H9 (cell line): ENCODE measurements around the gene TGM5. TPM values are rescaled to one million over a fixed set of nuclear protein-coding genes. Genes with fewer than 3 reads are reported as not detected.

Experiments
- DNase-seq: peaks from one replicate; pipeline ENCODE4 v3.0.0-alpha.2; 2017
- H2AFZ ChIP-seq: one replicate; pipeline ENCODE4 v1.6.1; 2013; ENCODE audit warnings: mild to moderate bottlenecking, low read length, control low read depth, moderate library complexity
- H2AK5ac ChIP-seq: 2 replicates; pipeline ENCODE4 v1.6.1; 2013; ENCODE audit warnings: low read length, control low read depth, mixed read lengths; ENCODE audit not compliant: insufficient read length
- H2BK120ac ChIP-seq: one replicate; pipeline ENCODE4 v1.6.1; 2013; ENCODE audit warnings: low read depth, mild to moderate bottlenecking, low read length, control low read depth, inconsistent platforms; ENCODE audit not compliant: poor library complexity, severe bottlenecking
- H2BK12ac ChIP-seq: 2 replicates; pipeline ENCODE4 v1.6.1; 2013; ENCODE audit warnings: low read length, control low read depth, mixed read lengths, low read depth; ENCODE audit not compliant: insufficient read length
- H2BK15ac ChIP-seq: 2 replicates; pipeline ENCODE4 v1.6.1; 2013; ENCODE audit warnings: low read depth, low read length, control low read depth
- H2BK20ac ChIP-seq: one replicate; pipeline ENCODE4 v1.6.1; 2013; ENCODE audit warnings: low read depth, mild to moderate bottlenecking, low read length, control low read depth, inconsistent platforms; ENCODE audit not compliant: poor library complexity, severe bottlenecking
- H2BK5ac ChIP-seq: 2 replicates; pipeline ENCODE4 v1.6.1; 2013; ENCODE audit warnings: low read length, control low read depth, mixed read lengths; ENCODE audit not compliant: insufficient read length
- H3K14ac ChIP-seq: 2 replicates; pipeline ENCODE4 v1.6.1; 2013; ENCODE audit warnings: low read length, control low read depth; ENCODE audit not compliant: insufficient read depth
- H3K18ac ChIP-seq: 2 replicates; pipeline ENCODE4 v1.6.1; 2013; ENCODE audit warnings: low read depth, mild to moderate bottlenecking, mixed read lengths, low read length, control low read depth; ENCODE audit not compliant: insufficient read length
- H3K23ac ChIP-seq: 2 replicates; pipeline ENCODE4 v1.6.1; 2013; ENCODE audit warnings: low read length, control low read depth, mixed read lengths, low read depth; ENCODE audit not compliant: insufficient read length
- H3K23me2 ChIP-seq: 2 replicates; pipeline ENCODE4 v1.6.1; 2013; ENCODE audit warnings: low read depth, mild to moderate bottlenecking, mixed read lengths, low read length, control low read depth; ENCODE audit not compliant: insufficient read length, poor library complexity, severe bottlenecking
- H3K27ac ChIP-seq: 2 replicates; pipeline ENCODE4 v1.5.1; 2013; ENCODE audit warnings: low read length, control low read depth, mixed read lengths, low read depth; ENCODE audit not compliant: insufficient read length
- H3K27me3 ChIP-seq: 2 replicates; pipeline ENCODE4 v1.6.1; 2013; ENCODE audit warnings: low read length, control low read depth, inconsistent platforms; ENCODE audit not compliant: insufficient read depth
- H3K4ac ChIP-seq: 2 replicates; pipeline ENCODE4 v1.6.1; 2013; ENCODE audit warnings: low read depth, mild to moderate bottlenecking, control low read depth, inconsistent platforms, low read length, moderate library complexity
- H3K4me1 ChIP-seq: 2 replicates; pipeline ENCODE4 v1.6.1; 2013; ENCODE audit warnings: low read length, control low read depth, inconsistent platforms; ENCODE audit not compliant: insufficient read depth
- H3K4me2 ChIP-seq: 2 replicates; pipeline ENCODE4 v1.6.1; 2013; ENCODE audit warnings: low read length, control low read depth, mixed read lengths; ENCODE audit not compliant: insufficient read length, insufficient read depth
- H3K56ac ChIP-seq: 2 replicates; pipeline ENCODE4 v1.6.1; 2013; ENCODE audit warnings: low read depth, mild to moderate bottlenecking, mixed read lengths, low read length, control low read depth; ENCODE audit not compliant: insufficient read length
- H3K79me1 ChIP-seq: 2 replicates; pipeline ENCODE4 v1.6.1; 2013; ENCODE audit warnings: low read depth, mild to moderate bottlenecking, moderate library complexity, low read length, control low read depth, inconsistent platforms; ENCODE audit not compliant: insufficient read depth, poor library complexity, severe bottlenecking
- H3K79me2 ChIP-seq: 2 replicates; pipeline ENCODE4 v1.6.1; 2013; ENCODE audit warnings: low read length, control low read depth, inconsistent platforms; ENCODE audit not compliant: insufficient read depth
- H3K9ac ChIP-seq: 2 replicates; pipeline ENCODE4 v1.6.1; 2013; ENCODE audit warnings: low read length, control low read depth, mixed read lengths; ENCODE audit not compliant: insufficient read length; ENCODE audit errors: extremely low read depth
- H3K9me3 ChIP-seq: one replicate; pipeline ENCODE4 v1.6.1; 2013; ENCODE audit warnings: low read depth, low read length, inconsistent platforms; ENCODE audit not compliant: control insufficient read depth
- H3T11ph ChIP-seq: one replicate; pipeline ENCODE4 v1.6.1; 2013; ENCODE audit warnings: mild to moderate bottlenecking, low read length, control low read depth, inconsistent platforms
- H4K20me1 ChIP-seq: one replicate; pipeline ENCODE4 v1.6.1; 2013; ENCODE audit not compliant: control insufficient read depth, insufficient read length, insufficient read depth
- H4K5ac ChIP-seq: 2 replicates; pipeline ENCODE4 v1.6.1; 2013; ENCODE audit warnings: low read depth, mild to moderate bottlenecking, mixed read lengths, low read length, control low read depth; ENCODE audit not compliant: insufficient read length
- H4K8ac ChIP-seq: replicated peaks from 2 replicates; pipeline ENCODE4 v1.6.1; 2013; ENCODE audit warnings: low read length, control low read depth, mixed read lengths, low read depth; ENCODE audit not compliant: insufficient read length
- H4K91ac ChIP-seq: 2 replicates; pipeline ENCODE4 v1.6.1; 2013; ENCODE audit warnings: low read depth, mild to moderate bottlenecking, moderate library complexity, mixed read lengths, low read length, control low read depth; ENCODE audit not compliant: insufficient read length
- H3K27ac Mint-ChIP-seq, 3 experiments: 2 replicates in 2 of 3; 3 replicates in 1 of 3; pipeline ENCODE4 v1.8.0; 2020 to 2021; ENCODE audit warnings: mixed read lengths in 3 of 3, mild to moderate bottlenecking in 1 of 3, moderate library complexity in 1 of 3
- H3K27me3 Mint-ChIP-seq: 2 replicates; pipeline ENCODE4 v1.8.0; 2021; ENCODE audit warnings: low read depth, mild to moderate bottlenecking, moderate library complexity, mixed read lengths
- H3K36me3 Mint-ChIP-seq, 3 experiments: 2 replicates in 2 of 3; 3 replicates in 1 of 3; pipeline ENCODE4 v1.8.0; 2020 to 2021; ENCODE audit warnings: low read depth in 3 of 3, mixed read lengths in 3 of 3; ENCODE audit not compliant: insufficient read depth in 1 of 3
- H3K4me1 Mint-ChIP-seq, 2 experiments: 2 replicates each; pipeline ENCODE4 v1.8.0; 2020; ENCODE audit warnings: mixed read lengths in 2 of 2
- H3K4me3 Mint-ChIP-seq, 2 experiments: 2 replicates in 1 of 2; 3 replicates in 1 of 2; pipeline ENCODE4 v1.8.0; 2020 to 2021; ENCODE audit warnings: mild to moderate bottlenecking in 2 of 2, mixed read lengths in 2 of 2, moderate library complexity in 1 of 2
- H3K9me3 Mint-ChIP-seq, 2 experiments: 2 replicates in 1 of 2; 3 replicates in 1 of 2; pipeline ENCODE4 v1.8.0; 2020; ENCODE audit warnings: mild to moderate bottlenecking in 2 of 2, mixed read lengths in 2 of 2, moderate library complexity in 1 of 2
- CTCF ChIP-seq: fragments of 200-600 bp; sonication (generic); conservative IDR thresholded peaks from 3 replicates; pipeline ENCODE4 v1.8.0; 2021; ENCODE audit warnings: antibody characterized with exemption, mild to moderate bottlenecking
- WGBS: extraction: QIAGEN DNeasy Blood & Tissue Kit; methylation state at CpG from one replicate; pipeline ENCODE4 v1.1.7; 2013; ENCODE audit warnings: missing lambda C conversion rate, low lambda C conversion rate, mixed read lengths; ENCODE audit not compliant: insufficient read length; ENCODE audit errors: extremely low coverage; 5-methylcytosine and 5-hydroxymethylcytosine counted together
- total RNA-seq: library from RNA; stranded (reverse); gene quantifications from 2 replicates; pipeline ENCODE4 v1.2.1, GENCODE V29; 2021

The TGM5 gene
- total RNA-seq, 1 experiment from 2014 or later = not detected

GRCh38 chr15:43220991-43221403, 45.7 kb downstream of the TGM5 start, which contains the start of gene EPB42:
Gene EPB42, minus strand, starts transcription at chr15:43221018. Its CDS starts 193 bp downstream, at chr15:43220825.
- Histone ChIP-seq H3K79me1 (no peaks in the 10 kb centered on the region), H3K4ac (no peak within 1 kb of the TSS), H3K4me1 (no peaks in the 10 kb centered on the region), H3T11ph (no peak within 1 kb of the TSS), H2BK120ac (no peak within 1 kb of the TSS), H3K18ac (no peak within 1 kb of the TSS), H3K56ac (no peak within 1 kb of the TSS), H4K20me1 (no peaks in the 10 kb centered on the region), H3K27ac (no peak within 1 kb of the TSS), H4K5ac (no peak within 1 kb of the TSS), H4K91ac (no peak within 1 kb of the TSS), H3K9ac (no peak within 1 kb of the TSS), H2AK5ac (no peak within 1 kb of the TSS), H2BK5ac (no peak within 1 kb of the TSS), H3K27me3 (no peaks in the 10 kb centered on the region), H3K4me2 (no peak within 1 kb of the TSS), H3K9me3 (no peaks in the 10 kb centered on the region), H2BK20ac (no peak within 1 kb of the TSS), H3K79me2 (no peaks in the 10 kb centered on the region), H3K23me2 (no peaks in the 10 kb centered on the region), H2BK15ac (no peak within 1 kb of the TSS), H3K14ac (no peak within 1 kb of the TSS), H2AFZ (no peak within 1 kb of the TSS), H3K23ac (no peak within 1 kb of the TSS), H2BK12ac (no peak within 1 kb of the TSS), H4K8ac (no peak within 1 kb of the TSS)
- no CpG with 5 or more reads among the region's 3 CpGs for WGBS
- H3K4me3 Mint-ChIP-seq = no peak within 1 kb of the TSS
- no peaks in the 10 kb centered on the region for H3K9me3 Mint-ChIP-seq
- H3K27ac Mint-ChIP-seq = no peak within 1 kb of the TSS
- no peak for DNase-seq
- H3K4me1 Mint-ChIP-seq = peaks cover 5 to 9% of the 10 kb centered on the region in 2 experiments
- no peaks in the 10 kb centered on the region for H3K36me3 Mint-ChIP-seq
- TF ChIP-seq CTCF = no peak
- H3K27me3 Mint-ChIP-seq = peaks cover 1% of the 10 kb centered on the region; the same call in 1 of the 2 replicates
